HK-2 (cell line): ENCODE data around the gene GATAD1.
"Not testable (repeated sequence)": the region's sequence is repeated elsewhere in the genome, so short reads cannot be mapped to it uniquely, and the experiment has no call there.

Source experiments
- DNase-seq: peaks from one replicate; pipeline ENCODE4 v3.0.0-alpha.2; 2018; ENCODE audit not compliant: unreplicated experiment

GATAD1 gene

GRCh38 chr7:92483624-92484023 lies 36.3 kb downstream of the GATAD1 start:
- DNase-seq: not testable (repeated sequence)

GRCh38 chr7:92484226-92484625 lies 36.9 kb downstream of the GATAD1 start:
- not testable (repeated sequence) for DNase-seq

GRCh38 chr7:92485267-92485892 lies 38.1 kb downstream of the GATAD1 start:
- no peak for DNase-seq

GRCh38 chr7:92485974-92486373 lies 38.7 kb downstream of the GATAD1 start:
- DNase-seq: no peak

GRCh38 chr7:92487804-92488203 lies 40.5 kb downstream of the GATAD1 start:
- DNase-seq: no peak

GRCh38 chr7:92489634-92490033 lies 42.4 kb downstream of the GATAD1 start:
- no peak for DNase-seq

GRCh38 chr7:92496876-92497275 lies 49.6 kb downstream of the GATAD1 start:
- no peak for DNase-seq

GRCh38 chr7:92498557-92498956 lies 51.3 kb downstream of the GATAD1 start:
- no peak for DNase-seq

GRCh38 chr7:92503767-92504166 lies 56.5 kb downstream of the GATAD1 start:
- DNase-seq: no peak

GRCh38 chr7:92504563-92504962 lies 57.3 kb downstream of the GATAD1 start:
- DNase-seq: no peak

- no peak for DNase-seq
Observed at GRCh38 chr7:92506363-92506762, 59.1 kb downstream of the GATAD1 start.

GRCh38 chr7:92508946-92509345 lies 61.7 kb downstream of the GATAD1 start:
- DNase-seq: no peak
